Hematopoietic multipotent progenitor cell (in vitro differentiated cells): ENCODE data around the gene MGAT1. TPM values are rescaled to one million over a fixed set of nuclear protein-coding genes. Genes with fewer than 3 reads are reported as not detected.
"Not testable (repeated sequence)": the region's sequence is repeated elsewhere in the genome, so short reads cannot be mapped to it uniquely, and the experiment has no call there.

Source experiments
- DNase-seq, 3 donors: peaks; one replicate each; pipeline ENCODE4 v3.0.0-alpha.2; 2011 to 2015; ENCODE audit warnings: low read depth in 2 of 3, low spot score in 2 of 3
- total RNA-seq: library from RNA; depleted of rRNA; stranded (reverse); fragments of >200 nt; gene quantifications from one replicate; pipeline ENCODE4 v1.2.3, GENCODE V29; 2012

The MGAT1 gene
- total RNA-seq, 1 donor = 130 TPM

- no peak for DNase-seq
These were observed 14.7 kb downstream of the MGAT1 start for GRCh38 chr5:180787711-180788431.

DNA sequence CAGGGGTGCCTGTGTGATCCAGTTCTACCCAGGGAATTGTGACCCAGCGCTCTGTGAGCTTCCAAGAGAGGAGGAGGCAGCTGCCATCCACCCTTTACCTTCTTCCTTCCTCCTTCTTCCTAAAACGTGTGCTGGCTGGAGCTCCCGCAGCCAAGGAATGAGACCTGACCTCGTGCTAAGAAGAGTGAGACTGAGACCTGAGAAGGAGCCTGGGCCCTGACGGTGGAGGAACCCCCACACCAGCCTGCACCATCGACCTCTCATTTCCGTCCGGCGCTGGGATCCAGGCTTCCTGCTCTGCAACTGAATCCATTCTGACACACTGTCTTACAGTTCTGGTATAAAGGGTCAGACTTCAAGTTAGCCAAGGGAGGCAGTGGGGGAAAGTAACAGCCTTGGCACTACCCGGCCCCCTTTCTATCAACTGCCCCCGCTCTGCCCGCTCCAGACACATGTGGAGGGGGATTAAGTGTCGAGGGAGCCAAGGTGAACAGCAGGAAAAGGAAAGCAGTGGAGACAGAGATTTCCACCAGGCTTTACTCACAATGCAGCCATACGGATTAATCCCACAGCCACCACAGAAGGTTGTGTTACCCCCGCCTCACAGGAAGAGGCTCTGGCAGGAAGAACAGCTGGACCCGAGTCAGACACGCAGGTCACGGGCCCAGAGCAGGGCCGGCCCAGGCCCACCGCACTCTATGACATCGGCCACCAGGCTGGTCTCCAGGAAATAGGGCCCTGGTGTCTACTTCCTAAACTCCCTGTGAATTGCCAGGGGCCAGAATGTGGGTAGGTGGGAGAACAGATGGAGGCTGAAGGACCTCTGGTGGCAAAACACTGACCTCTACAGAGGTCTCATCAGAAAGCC lies 15.8 kb downstream of the MGAT1 start:
- DNase-seq = peak in 1 of 3 donors; percentile 35

DNA sequence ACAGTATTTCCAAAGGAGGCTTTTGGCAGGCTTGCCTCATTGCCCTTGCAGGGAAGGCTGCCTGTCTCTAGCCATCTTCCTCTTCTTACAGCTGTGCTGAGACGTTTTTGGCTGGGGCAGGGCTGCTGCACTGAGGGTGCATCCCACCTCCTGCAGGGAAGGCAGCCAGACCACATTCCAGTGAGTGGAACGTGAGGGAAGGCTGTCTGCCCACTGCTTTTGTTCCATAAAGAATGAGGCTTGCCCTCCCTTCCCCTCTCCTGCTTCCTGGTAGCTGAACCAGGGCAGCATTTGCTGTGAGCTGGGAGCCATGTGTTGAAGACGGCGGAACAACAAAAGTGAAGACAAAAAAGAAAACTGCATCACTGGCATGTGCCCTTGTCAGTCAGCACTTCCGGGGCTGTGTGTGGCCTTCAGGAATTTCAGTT lies 16.8 kb downstream of the MGAT1 start:
- DNase-seq = no peak

DNA sequence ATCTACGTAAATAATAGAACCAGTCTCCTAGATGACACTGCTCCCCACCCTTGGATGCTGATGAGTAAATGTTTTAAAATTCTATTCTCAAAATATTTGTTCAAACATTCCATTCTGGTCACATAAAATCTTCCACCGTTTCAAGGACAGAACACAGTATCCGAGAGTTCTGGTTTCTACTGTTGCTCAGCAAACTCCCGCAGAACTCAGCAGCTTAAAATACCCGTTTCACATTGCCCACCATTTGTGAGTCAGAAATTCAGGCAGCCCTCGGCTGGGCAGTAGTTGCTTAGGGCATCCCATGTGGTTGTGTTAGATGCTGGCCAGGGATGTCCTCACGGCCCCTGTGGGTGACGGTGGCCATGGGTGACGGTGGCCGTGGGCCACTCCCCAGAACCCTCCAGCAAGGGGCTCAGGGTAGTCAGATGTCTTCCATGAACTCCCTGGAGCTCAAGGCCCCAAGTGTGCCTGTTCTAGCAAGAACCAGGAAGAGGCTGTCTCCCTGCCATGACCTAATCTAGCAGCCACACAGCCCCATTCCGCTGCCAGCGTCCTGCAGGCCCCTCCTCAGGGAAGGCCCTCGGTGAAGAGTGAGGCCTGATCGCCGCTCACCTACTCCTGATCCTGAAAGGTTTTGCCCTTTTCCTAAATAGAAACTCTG lies 17.4 kb downstream of the MGAT1 start:
- DNase-seq = no peak

DNA sequence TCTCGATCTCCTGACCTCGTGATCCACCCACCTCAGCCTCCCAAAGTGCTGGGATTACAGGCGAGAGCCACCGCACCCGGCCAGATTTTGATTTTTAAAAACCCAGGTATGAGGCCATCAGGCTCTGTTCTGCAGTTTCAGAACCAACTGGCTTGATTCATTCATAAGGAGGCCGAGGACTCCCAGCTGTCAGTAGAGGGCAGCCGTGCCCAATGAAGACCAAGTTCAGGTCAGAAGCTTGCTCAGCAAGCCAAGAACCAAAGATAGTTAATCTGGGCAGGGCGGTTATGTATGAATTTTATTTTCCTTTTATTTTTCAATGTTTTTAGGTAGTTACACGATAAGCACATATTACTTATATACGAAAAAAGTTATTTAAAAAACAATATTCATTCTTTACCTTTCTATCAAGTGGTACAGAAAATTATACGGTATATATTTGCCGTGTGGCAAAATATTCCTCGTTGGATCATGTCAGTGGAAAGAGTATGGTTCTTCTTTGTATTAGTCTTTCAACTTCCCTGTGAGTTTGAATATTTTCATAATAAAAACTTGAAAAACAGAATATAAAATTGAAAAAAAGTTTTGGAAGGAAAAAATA lies 18.0 kb downstream of the MGAT1 start:
- peak; percentile 44 to 86 (median 76) for DNase-seq

GRCh38 chr5:180783340-180784052 lies 19.1 kb downstream of the MGAT1 start:
- no peak for DNase-seq

- DNase-seq = no peak
These were observed 19.9 kb downstream of the MGAT1 start for GRCh38 chr5:180782748-180783147.

GRCh38 chr5:180781900-180782326 lies 20.7 kb downstream of the MGAT1 start:
- not testable (repeated sequence) for DNase-seq

GRCh38 chr5:180779985-180780610 lies 22.5 kb downstream of the MGAT1 start:
- no peak for DNase-seq

GRCh38 chr5:180777475-180777874 lies 25.1 kb downstream of the MGAT1 start:
- DNase-seq = no peak

DNA sequence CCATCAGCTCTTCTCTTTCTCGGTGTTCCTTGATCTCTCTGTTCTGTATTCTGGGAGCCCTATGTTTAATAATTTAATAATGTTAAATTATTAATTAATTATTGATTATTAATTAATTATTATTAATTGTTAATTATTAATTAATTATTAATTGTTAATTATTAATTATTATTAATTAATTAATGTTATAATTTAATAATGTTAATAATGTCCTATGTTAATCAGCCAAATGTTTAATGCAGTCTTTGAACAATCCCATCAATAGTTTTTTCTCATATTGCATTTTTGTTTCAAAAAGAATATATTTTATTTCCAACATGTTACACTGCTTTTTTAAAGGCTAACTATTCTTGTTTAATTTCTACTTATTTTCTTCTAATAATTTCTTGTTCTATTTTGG lies 26.2 kb downstream of the MGAT1 start:
- DNase-seq = no peak

DNA sequence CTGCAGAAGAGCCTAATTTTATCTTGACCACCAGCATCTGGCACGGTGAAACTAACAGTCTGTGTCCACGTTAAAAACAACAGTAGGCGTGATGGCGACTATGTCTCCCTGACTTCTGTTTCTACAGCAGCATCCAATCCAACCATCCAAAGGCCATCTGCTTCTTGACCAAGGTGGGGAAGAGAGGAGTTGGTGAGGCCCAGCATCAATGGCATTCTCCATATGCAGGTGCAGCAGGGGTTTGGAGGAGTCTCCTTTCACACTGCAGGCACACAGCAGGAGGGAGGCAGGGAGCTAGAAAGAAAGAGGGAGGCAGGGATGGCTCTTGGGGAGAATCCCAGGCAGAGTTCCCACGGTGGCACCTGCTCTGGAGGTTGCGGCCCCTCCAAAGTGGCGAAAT lies 27.0 kb downstream of the MGAT1 start:
- no peak for DNase-seq

- no peak for DNase-seq
These were observed 30.8 kb downstream of the MGAT1 start for GRCh38 chr5:180771839-180772238.

DNA sequence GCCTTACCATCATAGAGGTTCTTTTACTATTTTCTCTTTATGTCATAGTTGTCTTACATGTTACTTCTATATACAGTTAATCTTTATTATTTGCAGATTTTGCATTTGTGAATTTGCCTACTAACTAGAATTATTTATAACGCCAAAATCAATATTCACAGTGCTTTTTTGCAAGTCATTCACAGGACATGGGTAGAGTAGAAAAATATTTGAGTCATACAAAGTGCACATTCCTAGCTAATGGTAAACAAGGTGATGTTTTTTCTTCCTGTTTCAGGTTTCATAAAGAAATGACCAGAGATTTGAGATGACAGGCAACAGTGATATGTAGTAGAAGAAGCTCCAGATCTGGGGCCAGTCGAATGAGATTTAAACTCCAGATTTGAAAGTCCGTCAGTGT lies 32.8 kb downstream of the MGAT1 start:
- no peak for DNase-seq

- DNase-seq = no peak
These were observed 47.0 kb downstream of the MGAT1 start for GRCh38 chr5:180755601-180756000.

DNA sequence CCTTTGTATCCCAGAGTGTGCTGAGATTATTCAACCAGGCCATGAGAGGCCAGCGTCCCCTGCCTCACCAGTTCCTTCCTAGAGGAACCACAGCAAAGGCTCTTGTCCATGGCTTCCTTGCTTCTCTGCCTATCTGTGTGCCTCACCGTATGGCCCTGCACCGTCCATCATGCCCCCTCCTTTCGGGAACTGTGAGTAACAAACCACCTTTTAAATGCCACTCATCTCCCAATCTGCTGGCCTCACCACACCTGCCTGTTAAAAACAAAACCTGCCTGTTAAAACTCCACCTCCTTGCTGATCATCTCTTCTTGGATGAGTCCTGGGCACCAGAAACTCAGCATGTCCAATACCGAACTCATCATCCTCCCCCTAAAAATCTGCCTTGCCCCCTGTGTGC lies 58.4 kb downstream of the MGAT1 start:
- DNase-seq = no peak

DNA sequence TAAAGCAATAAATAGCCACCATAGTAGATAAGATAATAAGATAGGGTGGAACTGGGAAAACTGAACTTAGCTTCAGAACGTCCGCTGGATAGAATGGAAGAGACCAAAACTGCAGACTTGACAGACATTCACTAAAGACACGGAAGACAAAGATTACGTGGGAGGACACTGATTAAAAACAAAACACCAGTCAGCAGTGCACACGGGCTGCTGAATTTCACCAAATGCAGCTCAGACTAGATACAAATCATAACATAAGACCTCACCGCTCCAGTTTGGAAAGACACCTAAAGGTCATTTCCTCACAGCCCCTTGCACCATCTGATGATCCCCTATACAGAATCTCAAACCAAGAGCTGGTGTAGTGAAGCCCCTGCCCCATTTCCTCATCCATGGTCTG lies 59.9 kb downstream of the MGAT1 start:
- no peak for DNase-seq

DNA sequence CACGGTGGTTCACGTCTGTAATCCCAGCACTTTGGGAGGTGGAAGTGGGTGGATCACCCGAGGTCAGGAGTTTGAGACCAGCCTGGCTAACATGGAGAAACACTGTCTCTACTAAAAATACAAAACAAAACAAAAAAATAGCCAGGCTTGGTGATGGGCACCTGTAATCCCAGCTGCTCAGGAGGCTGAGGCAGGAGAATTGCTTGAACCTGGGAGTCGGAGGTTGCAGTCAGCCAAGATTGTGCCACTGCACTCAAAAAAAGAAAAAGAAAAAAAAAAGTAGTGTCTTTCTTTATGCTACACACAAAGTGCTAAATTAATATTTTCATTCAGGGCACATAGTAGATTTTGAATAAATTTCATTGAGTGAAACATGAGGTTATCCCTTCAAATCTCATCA lies 61.7 kb downstream of the MGAT1 start:
- not testable (repeated sequence) for DNase-seq

- no peak for DNase-seq
These were observed 62.6 kb downstream of the MGAT1 start, which contains the start of gene OR2Y1 for GRCh38 chr5:180739958-180740357. OR2Y1 (minus strand) TSS chr5:180740058; CDS start chr5:180740058, 0 bp downstream.

- no peak for DNase-seq
These were observed 63.3 kb downstream of the MGAT1 start for GRCh38 chr5:180739271-180739670.
